ENCODE data around the gene LXN. TPM values are rescaled to one million over a fixed set of nuclear protein-coding genes. Genes with fewer than 3 reads are reported as not detected.
A peak's percentile ranks its signal among the peaks of the same experiment; 100 is the strongest.

Gene LXN
- total RNA-seq, 2 donors from 2014 or later = 8.8 to 10.0 TPM

- no peak overlapping the region for H3K9ac ChIP-seq (ENCODE audit: extremely low read depth, low read length, poor library complexity, severe bottlenecking)
- no peaks in the 10 kb centered on the region for H3K9me3 ChIP-seq (ENCODE audit: control insufficient read depth, low read length)
- no peak overlapping the region for H3K4me3 ChIP-seq (ENCODE audit: low read length)
- Mint-ChIP-seq H3K4me3 (no peak overlapping the region), H3K27ac (peak overlapping the region; percentile 48), H3K36me3 (ENCODE audit: low read depth) (peaks cover 23% of the 10 kb centered on the region), H3K9me3 (no peaks in the 10 kb centered on the region), H3K27me3 (ENCODE audit: insufficient read depth) (no peaks in the 10 kb centered on the region), H3K4me1 (peaks cover 15% of the 10 kb centered on the region)
- DNase-seq = no peak
- TF ChIP-seq CTCF (conservative IDR thresholded peaks at IDR 0.05) = no peak
- peaks cover 11% of the 10 kb centered on the region for H3K36me3 ChIP-seq (ENCODE audit: control insufficient read depth, insufficient read depth, low read length)
- WGBS, 2 experiments (ENCODE audit: insufficient coverage in 1 of 2, insufficient read length in 1 of 2) = 89% methylated on average over 1 of the region's 1 CpG; no CpG with 5 or more reads in 1 of the 2 experiments
- H3K27ac ChIP-seq (ENCODE audit: low read depth, low read length) = no peak overlapping the region
- peaks cover 4% of the 10 kb centered on the region for H3K4me1 ChIP-seq (ENCODE audit: control insufficient read depth, insufficient read depth, low read length)
- H3K27me3 ChIP-seq (ENCODE audit: control insufficient read depth, insufficient read depth, low read length, poor library complexity, severe bottlenecking) = no peaks in the 10 kb centered on the region
Measured at GRCh38 chr3:158711886-158712285, 39.4 kb upstream of the LXN start.

GRCh38 chr3:158710601-158711000 lies 38.2 kb upstream of the LXN start:
- H3K27me3 Mint-ChIP-seq (ENCODE audit: insufficient read depth) = no peaks in the 10 kb centered on the region
- H3K9me3 ChIP-seq (ENCODE audit: control insufficient read depth, low read length) = no peaks in the 10 kb centered on the region
- H3K27ac Mint-ChIP-seq = no peak overlapping the region
- WGBS, 2 experiments (ENCODE audit: insufficient coverage in 1 of 2, insufficient read length in 1 of 2) = 95% methylated on average over 4 of the region's 4 CpGs; no CpG with 5 or more reads in 1 of the 2 experiments
- DNase-seq = no peak
- peaks cover 4% of the 10 kb centered on the region for H3K4me1 ChIP-seq (ENCODE audit: control insufficient read depth, insufficient read depth, low read length)
- no peaks in the 10 kb centered on the region for H3K9me3 Mint-ChIP-seq
- no peak for TF ChIP-seq CTCF (conservative IDR thresholded peaks at IDR 0.05)
- no peak overlapping the region for H3K4me3 Mint-ChIP-seq
- no peak overlapping the region for H3K27ac ChIP-seq (ENCODE audit: low read depth, low read length)
- no peak overlapping the region for H3K4me3 ChIP-seq (ENCODE audit: low read length)
- H3K9ac ChIP-seq (ENCODE audit: extremely low read depth, low read length, poor library complexity, severe bottlenecking) = no peak overlapping the region
- H3K36me3 ChIP-seq (ENCODE audit: control insufficient read depth, insufficient read depth, low read length) = peaks cover 11% of the 10 kb centered on the region
- H3K36me3 Mint-ChIP-seq (ENCODE audit: low read depth) = peaks cover 23% of the 10 kb centered on the region
- no peaks in the 10 kb centered on the region for H3K27me3 ChIP-seq (ENCODE audit: control insufficient read depth, insufficient read depth, low read length, poor library complexity, severe bottlenecking)
- H3K4me1 Mint-ChIP-seq = peaks cover 15% of the 10 kb centered on the region

- Mint-ChIP-seq H3K4me3 (no peak overlapping the region), H3K27ac (no peak overlapping the region), H3K36me3 (ENCODE audit: low read depth) (peaks cover 23% of the 10 kb centered on the region), H3K4me1 (peaks cover 15% of the 10 kb centered on the region), H3K9me3 (no peaks in the 10 kb centered on the region), H3K27me3 (ENCODE audit: insufficient read depth) (no peaks in the 10 kb centered on the region)
- DNase-seq = no peak
- no peak overlapping the region for H3K27ac ChIP-seq (ENCODE audit: low read depth, low read length)
- WGBS, 2 experiments (ENCODE audit: insufficient coverage in 1 of 2, insufficient read length in 1 of 2) = 78 to 93% methylated on average over 3 to 4 of the region's 4 CpGs
- H3K4me3 ChIP-seq (ENCODE audit: low read length) = no peak overlapping the region
- H3K36me3 ChIP-seq (ENCODE audit: control insufficient read depth, insufficient read depth, low read length) = peaks cover 18% of the 10 kb centered on the region
- H3K9me3 ChIP-seq (ENCODE audit: control insufficient read depth, low read length) = no peaks in the 10 kb centered on the region
- H3K4me1 ChIP-seq (ENCODE audit: control insufficient read depth, insufficient read depth, low read length) = peaks cover 4% of the 10 kb centered on the region
- H3K9ac ChIP-seq (ENCODE audit: extremely low read depth, low read length, poor library complexity, severe bottlenecking) = no peak overlapping the region
- no peak for TF ChIP-seq CTCF (conservative IDR thresholded peaks at IDR 0.05)
- H3K27me3 ChIP-seq (ENCODE audit: control insufficient read depth, insufficient read depth, low read length, poor library complexity, severe bottlenecking) = no peaks in the 10 kb centered on the region
Measured at GRCh38 chr3:158709666-158710083, 37.2 kb upstream of the LXN start.
